Measurements from ENCODE around the gene MRM3.
A peak's percentile ranks its signal among the peaks of the same experiment; 100 is the strongest.

The MRM3 gene

GRCh38 chr17:791829-792228 lies 9.7 kb downstream of the MRM3 start:
- H2AFZ ChIP-seq (ENCODE audit: low read depth, low read length, severe bottlenecking): no peak overlapping the region
- H3K9ac ChIP-seq (ENCODE audit: low read length): no peak overlapping the region
- no peaks in the 10 kb centered on the region for H3K9me2 ChIP-seq (replicated peaks; ENCODE audit: insufficient read depth, low read length)
- TF ChIP-seq CTCF (IDR thresholded peaks at IDR 0.05; ENCODE audit: insufficient read depth, low read length, poor library complexity, severe bottlenecking): no peak
- no peak for TF ChIP-seq EZH2phosphoT487 (conservative IDR thresholded peaks at IDR 0.05; ENCODE audit: low read length)
- H3K27ac ChIP-seq (ENCODE audit: low read depth, low read length): no peak overlapping the region
- no peak overlapping the region for H3K4me3 ChIP-seq (ENCODE audit: insufficient read depth, low read length, poor library complexity, severe bottlenecking)
- no peaks in the 10 kb centered on the region for H3K36me3 ChIP-seq (ENCODE audit: low read length)
- no peaks in the 10 kb centered on the region for H3K9me3 ChIP-seq (ENCODE audit: insufficient read depth, low read length)
- no peaks in the 10 kb centered on the region for H3K79me2 ChIP-seq (ENCODE audit: insufficient read depth, low read length)
- no peaks in the 10 kb centered on the region for H3F3A ChIP-seq (ENCODE audit: insufficient read depth)
- no peaks in the 10 kb centered on the region for H4K20me1 ChIP-seq (ENCODE audit: low read depth, low read length)
- no peak overlapping the region for H3K4me2 ChIP-seq (ENCODE audit: low read depth, low read length, poor library complexity, severe bottlenecking)
- no peaks in the 10 kb centered on the region for H3K27me3 ChIP-seq (ENCODE audit: low read length)

GRCh38 chr17:792277-792676 lies 10.1 kb downstream of the MRM3 start:
- Histone ChIP-seq H2AFZ (ENCODE audit: low read depth, low read length, severe bottlenecking) (no peak overlapping the region), H3K79me2 (ENCODE audit: insufficient read depth, low read length) (no peaks in the 10 kb centered on the region), H3K27me3 (ENCODE audit: low read length) (no peaks in the 10 kb centered on the region), H3K27ac (ENCODE audit: low read depth, low read length) (no peak overlapping the region), H3F3A (ENCODE audit: insufficient read depth) (no peaks in the 10 kb centered on the region), H3K4me2 (ENCODE audit: low read depth, low read length, poor library complexity, severe bottlenecking) (no peak overlapping the region), H3K36me3 (ENCODE audit: low read length) (no peaks in the 10 kb centered on the region), H3K9ac (ENCODE audit: low read length) (no peak overlapping the region), H4K20me1 (ENCODE audit: low read depth, low read length) (no peaks in the 10 kb centered on the region), H3K9me3 (ENCODE audit: insufficient read depth, low read length) (no peaks in the 10 kb centered on the region), H3K9me2 (replicated peaks; ENCODE audit: insufficient read depth, low read length) (no peaks in the 10 kb centered on the region), H3K4me3 (ENCODE audit: insufficient read depth, low read length, poor library complexity, severe bottlenecking) (no peak overlapping the region)
- TF ChIP-seq CTCF (IDR thresholded peaks at IDR 0.05; ENCODE audit: insufficient read depth, low read length, poor library complexity, severe bottlenecking) (no peak), EZH2phosphoT487 (conservative IDR thresholded peaks at IDR 0.05; ENCODE audit: low read length) (no peak)

- Histone ChIP-seq H4K20me1 (ENCODE audit: low read depth, low read length) (no peaks in the 10 kb centered on the region), H3K9ac (ENCODE audit: low read length) (no peak overlapping the region), H3F3A (ENCODE audit: insufficient read depth) (no peaks in the 10 kb centered on the region), H3K9me3 (ENCODE audit: insufficient read depth, low read length) (no peaks in the 10 kb centered on the region), H3K79me2 (ENCODE audit: insufficient read depth, low read length) (no peaks in the 10 kb centered on the region), H3K4me3 (ENCODE audit: insufficient read depth, low read length, poor library complexity, severe bottlenecking) (no peak overlapping the region), H2AFZ (ENCODE audit: low read depth, low read length, severe bottlenecking) (no peak overlapping the region), H3K27me3 (ENCODE audit: low read length) (no peaks in the 10 kb centered on the region), H3K27ac (ENCODE audit: low read depth, low read length) (no peak overlapping the region), H3K36me3 (ENCODE audit: low read length) (no peaks in the 10 kb centered on the region), H3K9me2 (replicated peaks; ENCODE audit: insufficient read depth, low read length) (no peaks in the 10 kb centered on the region), H3K4me2 (ENCODE audit: low read depth, low read length, poor library complexity, severe bottlenecking) (no peak overlapping the region)
- TF ChIP-seq CTCF (IDR thresholded peaks at IDR 0.05; ENCODE audit: insufficient read depth, low read length, poor library complexity, severe bottlenecking) (peak; percentile 44), EZH2phosphoT487 (conservative IDR thresholded peaks at IDR 0.05; ENCODE audit: low read length) (no peak)
These were observed 12.7 kb downstream of the MRM3 start for GRCh38 chr17:794876-795275.

Data from SU-DHL-6 (cell line).